ENCODE data around the gene TRPT1. TPM values are rescaled to one million over a fixed set of nuclear protein-coding genes. Genes with fewer than 3 reads are reported as not detected.

The TRPT1 gene
- total and polyA plus RNA-seq, 9 of the 15 experiments (the other 6 are each of a cell fraction or from before 2014, with no cell fraction given), result 4.6 to 41.7 (median 23.1) TPM

GRCh38 chr11:64207256-64208085 lies 18.5 kb downstream of the TRPT1 start (continued):
- TF ChIP-seq AFF4 (CRISPR knock-in tag; IDR thresholded peaks at IDR 0.05) (peak; percentile 25), PTBP1 (IDR thresholded peaks at IDR 0.05; ENCODE audit: low read depth, low read length) (0 out of 2 replicates have a peak, but pooled peaks have one; percentile 14), BHLHE40 (IDR thresholded peaks at IDR 0.05; ENCODE audit: low read length) (0 out of 2 replicates have a peak, but pooled peaks have one; percentile 2), MIER1 (IDR thresholded peaks at IDR 0.05; ENCODE audit: low read depth) (no peak), RHOXF2B (CRISPR knock-in tag; conservative IDR thresholded peaks at IDR 0.05) (no peak), PML (IDR thresholded peaks at IDR 0.05; ENCODE audit: low read length) (peak; percentile 76), EP400 (IDR thresholded peaks at IDR 0.05) (peak; percentile 91), CEBPG (CRISPR knock-in tag; IDR thresholded peaks at IDR 0.05) (peak; percentile 47; the same call in 1 of the 2 replicates), CEBPG (tag; conservative IDR thresholded peaks at IDR 0.05 in 1 of 2, IDR thresholded peaks at IDR 0.05 in 1 of 2) (no peak), JUND (IDR thresholded peaks at IDR 0.05; ENCODE audit: borderline replicate concordance, low read depth, low read length) (peak; percentile 83), JUND (tag; IDR thresholded peaks at IDR 0.05; ENCODE audit: borderline replicate concordance, low read depth, low read length) (peak; percentile 74; the same call in 1 of the 3 replicates), U2AF1 (optimal IDR thresholded peaks at IDR 0.05; ENCODE audit: low read depth, low read length) (no peak), HSF4 (CRISPR knock-in tag; IDR thresholded peaks at IDR 0.05; ENCODE audit: borderline replicate concordance) (no peak), DIDO1 (tag; IDR thresholded peaks at IDR 0.05; ENCODE audit: low read depth) (no peak), POLR2AphosphoS2 (IDR thresholded peaks at IDR 0.05; ENCODE audit: low read length) (peak; percentile 41; the same call in 1 of the 2 replicates), CUX1 (CRISPR knock-in tag; IDR thresholded peaks at IDR 0.05) (no peak), ZEB2 (IDR thresholded peaks at IDR 0.05) (no peak), NONO (IDR thresholded peaks at IDR 0.05; ENCODE audit: low read depth in 2 of 2, low read length in 1 of 2) (no peak), ZC3H11A (IDR thresholded peaks at IDR 0.05; ENCODE audit: low read depth, low read length) (no peak)
